ENCODE data around the gene PSMA1. TPM values are rescaled to one million over a fixed set of nuclear protein-coding genes. Genes with fewer than 3 reads are reported as not detected.

Gene PSMA1
- total and polyA plus RNA-seq, 10 donors, result 103 to 188 (median 135) TPM

DNA sequence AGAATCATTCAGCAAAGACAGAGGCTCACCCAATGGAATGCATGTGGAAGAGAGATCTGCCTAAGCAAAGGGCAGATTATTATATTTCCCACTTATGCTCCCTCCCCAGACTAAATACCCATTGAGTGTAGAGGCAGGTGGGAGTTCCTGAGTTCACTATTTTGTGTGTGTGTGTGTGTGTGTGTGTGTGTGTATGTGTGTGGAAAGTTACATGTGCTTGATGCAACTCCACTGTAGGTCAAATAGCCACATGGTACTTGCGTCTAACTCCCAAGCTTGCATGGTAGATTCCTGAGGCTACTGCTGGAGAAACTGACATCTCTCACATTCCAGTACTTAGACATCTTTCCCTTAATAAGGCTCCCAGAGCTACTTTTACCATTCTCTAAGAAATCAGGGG is 17.2 kb downstream of the PSMA1 start:
- TF ChIP-seq, protein P1, sequence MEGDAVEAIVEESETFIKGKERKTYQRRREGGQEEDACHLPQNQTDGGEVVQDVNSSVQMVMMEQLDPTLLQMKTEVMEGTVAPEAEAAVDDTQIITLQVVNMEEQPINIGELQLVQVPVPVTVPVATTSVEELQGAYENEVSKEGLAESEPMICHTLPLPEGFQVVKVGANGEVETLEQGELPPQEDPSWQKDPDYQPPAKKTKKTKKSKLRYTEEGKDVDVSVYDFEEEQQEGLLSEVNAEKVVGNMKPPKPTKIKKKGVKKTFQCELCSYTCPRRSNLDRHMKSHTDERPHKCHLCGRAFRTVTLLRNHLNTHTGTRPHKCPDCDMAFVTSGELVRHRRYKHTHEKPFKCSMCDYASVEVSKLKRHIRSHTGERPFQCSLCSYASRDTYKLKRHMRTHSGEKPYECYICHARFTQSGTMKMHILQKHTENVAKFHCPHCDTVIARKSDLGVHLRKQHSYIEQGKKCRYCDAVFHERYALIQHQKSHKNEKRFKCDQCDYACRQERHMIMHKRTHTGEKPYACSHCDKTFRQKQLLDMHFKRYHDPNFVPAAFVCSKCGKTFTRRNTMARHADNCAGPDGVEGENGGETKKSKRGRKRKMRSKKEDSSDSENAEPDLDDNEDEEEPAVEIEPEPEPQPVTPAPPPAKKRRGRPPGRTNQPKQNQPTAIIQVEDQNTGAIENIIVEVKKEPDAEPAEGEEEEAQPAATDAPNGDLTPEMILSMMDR (IDR thresholded peaks at IDR 0.05 in 8 of 11, conservative IDR thresholded peaks at IDR 0.05 in 3 of 11), result no peak
- no peak for TF ChIP-seq POLR2A (IDR thresholded peaks at IDR 0.05)
- no peak for TF ChIP-seq POLR2AphosphoS5 (IDR thresholded peaks at IDR 0.05)
- WGBS, 5 donors, result 67 to 100% (median 93%) methylated on average over 1 of the region's 1 CpG
- Histone ChIP-seq H3K4me3 (no peak overlapping the region), H3K9me3 (no peaks in the 10 kb centered on the region), H3K27ac (no peak overlapping the region), H3K27me3 (replicated peaks in 1 of 7) (no peaks in the 10 kb centered on the region), H3K36me3 (peaks cover 0 to 61% (median 45%) of the 10 kb centered on the region in 6 donors), H3K4me1 (peaks cover 4 to 22% (median 18%) of the 10 kb centered on the region in 6 donors)
- intact Hi-C loops (cut with DNase I; ENCODE audit: low total_unique reads), result no loop called here
- DNase-seq, result no peak

- no peak overlapping the region for H3K27ac ChIP-seq
- H3K27me3 ChIP-seq (replicated peaks in 1 of 7), result no peaks in the 10 kb centered on the region
- no peaks in the 10 kb centered on the region for H3K9me3 ChIP-seq
- H3K4me3 ChIP-seq, result no peak overlapping the region
- H3K36me3 ChIP-seq, result peaks cover 0 to 61% (median 43%) of the 10 kb centered on the region in 6 donors
- DNase-seq, result no peak
- 92 to 97% (median 96%) methylated on average over 4 of the region's 4 CpGs for WGBS, 5 donors
- intact Hi-C loops (cut with DNase I; ENCODE audit: low total_unique reads), result no loop called here
- TF ChIP-seq POLR2A (IDR thresholded peaks at IDR 0.05) (no peak), POLR2AphosphoS5 (IDR thresholded peaks at IDR 0.05) (no peak)
- TF ChIP-seq, protein P1 (IDR thresholded peaks at IDR 0.05 in 8 of 11, conservative IDR thresholded peaks at IDR 0.05 in 3 of 11), result no peak
- peaks cover 12 to 32% (median 28%) of the 10 kb centered on the region in 6 donors for H3K4me1 ChIP-seq
These were observed 18.1 kb downstream of the PSMA1 start for GRCh38 chr11:14502039-14502438.

- Histone ChIP-seq H3K4me1 (peaks cover 12 to 50% (median 41%) of the 10 kb centered on the region in 6 donors), H3K27me3 (replicated peaks in 1 of 7) (no peaks in the 10 kb centered on the region), H3K27ac (peak overlapping the region; percentile 7 to 96 (median 93)), H3K36me3 (peaks cover 0 to 61% (median 31%) of the 10 kb centered on the region in 6 donors), H3K9me3 (no peaks in the 10 kb centered on the region), H3K4me3 (peak overlapping the region; percentile 62 to 89 (median 76))
- peak; percentile 82 for DNase-seq
- intact Hi-C loops (cut with DNase I; ENCODE audit: low total_unique reads), result no loop called here
- TF ChIP-seq POLR2AphosphoS5 (IDR thresholded peaks at IDR 0.05), result peak in 1 of 3 donors; percentile 8
- TF ChIP-seq, protein P1 (IDR thresholded peaks at IDR 0.05 in 8 of 11, conservative IDR thresholded peaks at IDR 0.05 in 3 of 11), result no peak
- WGBS, 5 donors, result 1 to 3% (median 1%) methylated on average over 6 of the region's 6 CpGs
These were observed 20.0 kb downstream of the PSMA1 start for GRCh38 chr11:14500181-14500651.

- Histone ChIP-seq H3K27me3 (replicated peaks in 1 of 7) (no peaks in the 10 kb centered on the region), H3K36me3 (peaks cover 0 to 61% (median 29%) of the 10 kb centered on the region in 6 donors), H3K4me3 (peak within 1 kb of the TSS; percentile 62 to 89 (median 76)), H3K4me1 (peaks cover 12 to 56% (median 43%) of the 10 kb centered on the region in 6 donors), H3K27ac (peak within 1 kb of the TSS; percentile 7 to 96 (median 93)), H3K9me3 (no peaks in the 10 kb centered on the region)
- TF ChIP-seq, protein P1 (IDR thresholded peaks at IDR 0.05 in 8 of 11, conservative IDR thresholded peaks at IDR 0.05 in 3 of 11), result peak in 1 of 11 experiments; percentile 8
- TF ChIP-seq POLR2AphosphoS5 (IDR thresholded peaks at IDR 0.05) (peak; percentile 97 to 99 (median 98)), POLR2A (IDR thresholded peaks at IDR 0.05) (peak; percentile 72 to 90 (median 80))
- peak; percentile 98 for DNase-seq
- 0 to 1% (median 0%) methylated on average over 22 to 37 of the region's 37 CpGs for WGBS, 5 donors
- intact Hi-C loops (cut with DNase I; ENCODE audit: low total_unique reads), result no loop called here
These were observed 20.5 kb downstream of the PSMA1 start, which contains the start of gene COPB1 for GRCh38 chr11:14499560-14500180. TSS of gene COPB1 (minus strand) at chr11:14499811. CDS start at chr11:14498928, 883 bp downstream.
